NCI-H69 (cell line): ENCODE results near the gene BEND6.
"Not testable (repeated sequence)": the region's sequence is repeated elsewhere in the genome, so short reads cannot be mapped to it uniquely, and the experiment has no call there.

Experiments
- DNase-seq: peaks from one replicate; lab custom pipeline; 2025; lab: John Stamatoyannopoulos, UW

The BEND6 gene

GRCh38 chr6:57033228-57033627 is 78.3 kb downstream of the BEND6 start:
- no peak for DNase-seq

- no peak for DNase-seq
These were observed 80.6 kb downstream of the BEND6 start for GRCh38 chr6:57035549-57035948.

GRCh38 chr6:57038906-57039305 is 84.0 kb downstream of the BEND6 start:
- no peak for DNase-seq

- peak; percentile 27 for DNase-seq
These were observed 85.1 kb downstream of the BEND6 start for GRCh38 chr6:57040011-57040410.

- not testable (repeated sequence) for DNase-seq
These were observed 89.2 kb downstream of the BEND6 start for GRCh38 chr6:57044061-57044460.

- DNase-seq: no peak
These were observed 89.7 kb downstream of the BEND6 start for GRCh38 chr6:57044568-57044967.

GRCh38 chr6:57046332-57047256 is 91.7 kb downstream of the BEND6 start, which contains the start of gene KIAA1586:
TSS of gene KIAA1586 (plus strand) at chr6:57046693. CDS start at chr6:57046756, 63 bp downstream.
- DNase-seq: peak; percentile 97

- DNase-seq: not testable (repeated sequence)
These were observed 92.3 kb downstream of the BEND6 start for GRCh38 chr6:57047257-57047585.

GRCh38 chr6:57047859-57048258 is 93.0 kb downstream of the BEND6 start:
- not testable (repeated sequence) for DNase-seq

- DNase-seq: no peak
These were observed 93.7 kb downstream of the BEND6 start for GRCh38 chr6:57048577-57048976.

- DNase-seq: no peak
These were observed 108.9 kb downstream of the BEND6 start for GRCh38 chr6:57063847-57064246.

GRCh38 chr6:57064809-57065208 is 109.9 kb downstream of the BEND6 start:
- DNase-seq: no peak

GRCh38 chr6:57068061-57068460 is 113.2 kb downstream of the BEND6 start:
- DNase-seq: no peak

- no peak for DNase-seq
These were observed 114.3 kb downstream of the BEND6 start for GRCh38 chr6:57069228-57069627.

- no peak for DNase-seq
These were observed 115.0 kb downstream of the BEND6 start for GRCh38 chr6:57069920-57070331.

- no peak for DNase-seq
These were observed 117.2 kb downstream of the BEND6 start for GRCh38 chr6:57072108-57072507.

- no peak for DNase-seq
These were observed 119.5 kb downstream of the BEND6 start for GRCh38 chr6:57074383-57074782.

- no peak for DNase-seq
These were observed 120.2 kb downstream of the BEND6 start for GRCh38 chr6:57075092-57075491.
